DLD1 (cell line): ENCODE results near the gene TMEM40.
"Not testable (repeated sequence)": the region's sequence is repeated elsewhere in the genome, so short reads cannot be mapped to it uniquely, and the experiment has no call there.

Experiments
- in situ Hi-C: cut with HindIII; loops from 2 replicates; pipeline ENCODE4 v1.10.0; 2017; ENCODE audit warnings: low sequenced_read_pairs

Gene TMEM40, protein sequence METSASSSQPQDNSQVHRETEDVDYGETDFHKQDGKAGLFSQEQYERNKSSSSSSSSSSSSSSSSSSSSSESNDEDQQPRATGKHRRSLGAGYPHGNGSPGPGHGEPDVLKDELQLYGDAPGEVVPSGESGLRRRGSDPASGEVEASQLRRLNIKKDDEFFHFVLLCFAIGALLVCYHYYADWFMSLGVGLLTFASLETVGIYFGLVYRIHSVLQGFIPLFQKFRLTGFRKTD

DNA sequence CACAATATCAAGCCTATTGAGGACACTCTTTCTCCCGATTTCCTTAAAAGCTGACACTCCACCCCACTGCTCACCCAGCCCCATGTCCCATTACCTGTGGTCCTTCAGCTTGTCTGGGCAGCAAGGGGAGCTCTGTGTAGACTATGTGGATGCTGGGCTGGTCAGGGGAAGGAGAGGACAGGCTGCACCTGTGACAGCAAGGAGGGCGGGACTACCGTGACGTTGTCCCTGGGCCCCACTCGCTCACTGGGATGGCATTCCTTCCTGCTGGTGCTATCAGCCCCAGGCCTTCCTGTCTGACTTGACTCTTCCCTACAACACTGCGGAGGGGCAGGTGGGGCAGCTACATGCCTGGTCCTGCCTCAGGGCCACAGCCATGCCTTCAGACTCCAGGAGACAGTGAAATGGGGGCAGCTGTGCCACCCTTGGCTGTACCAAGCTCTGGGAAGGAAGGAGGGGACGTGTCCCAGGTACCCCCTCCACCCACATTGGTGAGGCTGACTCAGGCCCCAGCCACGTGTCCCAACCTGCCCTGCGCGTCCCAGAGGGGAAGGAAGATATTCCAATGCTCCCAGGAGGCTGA is at the start of gene TMEM40:
Gene TMEM40, minus strand, starts transcription at position 163 of the 583 bp plus-strand sequence. CDS start 9,427 bp downstream, outside the sequence.
- in situ Hi-C loops = no loop called here

DNA sequence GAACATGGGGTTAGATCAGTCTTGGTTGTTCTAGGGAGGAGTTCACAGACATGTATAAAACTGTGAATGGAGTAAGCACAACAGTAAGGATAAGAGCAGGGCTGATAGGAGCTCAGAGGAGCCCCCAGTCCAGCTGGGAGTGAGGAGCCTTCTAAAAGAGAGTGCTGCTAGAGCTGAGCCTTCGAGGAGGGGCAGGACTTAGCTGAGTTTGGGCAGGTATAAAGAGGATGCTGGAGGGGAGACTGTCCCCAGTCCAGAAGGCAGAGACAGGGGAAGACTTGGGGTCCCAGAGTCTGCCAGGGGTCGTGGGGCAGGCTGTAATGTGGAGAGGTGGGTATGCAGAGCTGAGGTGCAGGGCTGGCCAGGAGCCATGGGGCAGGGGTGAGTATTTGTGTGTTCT is 49.5 kb upstream of the TMEM40 start:
- in situ Hi-C loops = no loop called here

DNA sequence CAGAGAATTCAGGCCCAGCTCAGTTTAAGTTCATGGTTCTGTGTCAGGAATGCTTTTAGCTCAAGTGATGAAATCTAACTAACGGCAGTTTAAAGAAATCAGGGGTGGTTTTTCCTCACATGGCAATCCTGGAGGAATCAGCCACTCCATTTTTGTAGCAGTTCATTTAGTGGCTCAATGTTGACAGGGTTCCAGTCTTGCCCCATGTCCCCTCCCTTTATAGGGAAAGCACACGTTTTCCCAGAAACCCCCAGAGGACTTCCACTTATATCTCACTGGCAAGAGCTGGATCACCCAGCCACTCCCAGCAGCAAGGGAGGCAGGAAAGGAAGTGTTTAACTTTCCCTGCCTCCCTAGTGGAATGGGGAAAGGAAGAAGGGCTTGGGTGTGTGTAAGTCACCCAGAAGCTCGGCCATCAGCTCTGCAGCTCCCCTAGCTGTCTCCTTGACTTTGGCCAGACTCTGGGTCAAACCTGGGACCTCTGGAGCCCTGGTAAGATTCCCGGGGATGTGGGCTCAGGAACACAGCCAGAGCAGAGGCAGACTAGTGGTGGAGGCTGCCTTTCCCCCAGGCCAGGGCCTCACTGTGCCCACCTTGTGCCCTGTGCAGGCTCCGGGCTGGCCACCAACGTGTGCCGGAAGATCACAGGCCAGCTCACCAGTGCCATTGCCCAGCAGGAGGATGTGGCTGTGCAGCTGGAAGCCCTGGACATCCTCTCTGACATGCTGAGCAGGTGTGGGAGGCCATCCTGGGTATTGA is 48.7 kb upstream of the TMEM40 start:
- in situ Hi-C loops = no loop called here

DNA sequence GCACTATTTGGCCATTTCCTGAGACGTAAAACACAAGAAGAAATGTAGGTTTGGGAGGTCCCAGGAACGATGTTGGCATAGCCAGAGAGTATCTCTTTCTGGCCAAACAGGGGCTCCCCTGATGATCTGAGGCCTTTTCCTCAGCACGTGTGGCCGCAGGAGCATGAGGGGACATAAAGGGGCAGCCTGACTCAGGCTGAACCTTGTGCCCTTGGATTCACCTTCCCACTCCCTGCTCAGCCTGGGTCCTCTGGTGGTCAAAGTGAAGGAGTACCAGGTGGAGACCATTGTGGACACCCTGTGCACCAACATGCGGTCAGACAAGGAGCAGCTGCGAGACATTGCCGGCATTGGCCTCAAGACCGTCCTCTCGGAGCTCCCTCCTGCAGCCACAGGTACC is 48.0 kb upstream of the TMEM40 start:
- in situ Hi-C loops = no loop called here

DNA sequence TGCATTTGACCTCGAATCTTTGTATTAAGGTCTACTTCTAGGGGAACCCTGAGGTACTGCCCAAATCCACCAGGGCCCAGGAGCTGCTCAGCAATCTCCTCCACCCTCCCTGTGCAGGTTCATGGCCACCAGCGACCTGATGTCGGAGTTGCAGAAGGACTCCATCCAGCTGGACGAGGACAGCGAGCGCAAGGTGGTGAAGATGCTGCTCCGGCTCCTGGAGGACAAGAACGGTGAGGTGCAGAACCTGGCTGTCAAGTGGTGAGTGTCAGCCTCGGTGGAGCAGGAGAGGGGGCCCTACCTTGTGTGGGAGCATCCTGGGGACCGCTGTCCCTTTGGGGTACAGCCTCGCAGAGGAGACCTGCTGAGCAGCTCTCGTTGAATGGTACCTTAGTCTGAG is 44.3 kb upstream of the TMEM40 start:
- in situ Hi-C loops = no loop called here

DNA sequence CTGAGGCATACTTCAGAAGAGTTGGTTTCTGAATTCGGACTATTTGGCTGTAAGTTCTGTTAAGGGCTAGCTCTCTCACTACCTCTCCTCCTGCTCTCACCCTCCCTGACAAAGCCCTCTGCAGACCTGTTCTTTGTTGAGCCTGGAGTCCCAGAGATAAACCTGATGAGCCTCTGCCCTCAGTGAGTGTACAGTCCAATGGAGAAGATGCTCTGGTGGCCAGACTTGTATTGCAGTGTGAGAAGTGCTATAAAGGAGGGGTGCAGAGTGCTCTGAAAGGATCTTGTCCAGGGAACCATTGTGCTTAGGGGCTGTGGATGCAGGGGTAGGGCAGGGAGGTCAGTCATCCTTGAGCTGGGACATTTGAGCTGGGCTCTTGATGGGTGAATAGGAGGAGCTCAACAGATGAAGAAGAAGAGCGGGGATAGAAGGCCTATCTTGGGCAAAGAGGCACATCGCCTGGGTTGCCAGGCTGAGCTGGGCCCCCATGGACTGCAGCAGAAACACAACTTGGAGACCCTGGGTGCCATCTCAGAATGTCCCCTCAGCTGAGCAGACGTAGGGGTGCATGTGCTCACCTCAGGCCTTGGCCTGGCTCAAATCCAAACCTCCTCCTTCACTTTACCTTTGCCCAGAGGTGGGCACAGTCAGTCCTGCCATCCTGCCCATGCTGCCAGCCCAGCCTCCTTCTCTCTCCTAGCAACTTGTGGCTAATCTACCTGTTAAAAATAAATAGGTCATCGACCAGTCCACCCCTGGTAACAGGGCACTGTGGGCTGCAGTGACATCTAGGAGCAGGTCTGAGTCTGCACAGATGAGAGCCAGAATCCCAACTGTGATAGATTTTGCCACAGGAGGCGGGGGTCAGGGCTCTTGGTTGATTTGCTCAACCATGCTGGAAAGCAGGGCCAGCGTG is 40.7 kb upstream of the TMEM40 start:
- in situ Hi-C loops = no loop called here

DNA sequence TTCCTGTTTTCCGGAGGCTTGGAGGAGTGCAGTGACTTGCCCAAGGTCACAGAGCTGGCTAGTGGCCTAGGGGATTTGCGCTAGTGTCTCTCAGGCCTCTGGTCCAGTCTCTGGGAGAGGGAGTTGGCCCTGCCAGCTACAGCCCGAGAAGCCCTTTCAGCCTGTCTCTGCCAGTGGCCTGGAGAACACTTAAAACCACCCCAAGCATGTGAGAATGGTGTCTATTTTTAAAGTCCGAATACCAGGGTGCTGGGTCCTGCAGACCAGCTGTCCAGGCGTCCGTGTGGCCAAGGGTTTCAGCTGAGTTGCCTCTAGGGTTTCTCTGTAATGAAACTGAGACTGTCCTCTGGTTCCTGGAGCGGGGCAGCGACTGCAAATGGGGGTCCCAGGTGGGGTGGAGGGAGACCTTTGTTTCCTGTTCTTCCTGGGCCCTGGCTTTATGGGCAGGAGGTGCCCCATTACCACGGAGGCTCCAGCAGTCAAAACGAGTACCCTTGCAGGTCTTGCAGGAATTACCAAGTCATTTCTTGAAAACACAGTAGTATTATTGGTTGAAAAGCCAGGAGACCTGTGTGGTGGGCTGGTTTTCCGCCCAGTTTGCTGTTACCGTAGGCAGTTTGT is 39.6 kb upstream of the TMEM40 start:
- in situ Hi-C loops = no loop called here

DNA sequence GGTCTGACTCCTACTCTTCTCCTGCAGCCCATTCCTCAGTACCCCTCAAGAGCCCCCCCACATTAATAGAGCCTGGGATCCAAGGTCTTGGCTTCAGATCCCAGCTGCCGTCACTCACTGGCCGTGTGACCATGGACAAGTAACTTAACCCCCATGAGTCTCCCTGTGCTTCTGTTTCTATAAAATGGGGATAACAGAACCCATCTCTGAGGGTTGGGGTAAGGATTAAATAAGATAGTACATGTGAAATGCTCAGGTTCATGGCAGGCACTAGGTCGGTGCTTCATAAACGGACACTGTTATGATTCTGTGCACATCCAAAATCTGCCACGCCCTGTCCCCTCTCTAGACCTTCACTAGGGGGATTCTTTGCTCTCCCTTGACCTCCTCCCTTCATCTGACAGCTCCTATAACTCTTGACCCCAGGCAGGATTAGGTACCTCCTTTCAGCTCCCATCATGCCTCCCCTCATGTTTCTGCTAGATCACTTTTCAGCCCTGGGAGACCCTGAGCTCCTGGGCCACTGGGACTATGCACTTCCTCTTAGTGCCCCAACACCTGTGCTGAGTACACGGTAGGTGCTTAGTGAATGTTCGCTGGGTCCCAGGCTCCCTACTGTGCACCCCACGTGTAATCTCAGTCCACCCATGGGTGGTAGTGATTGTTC is 39.0 kb upstream of the TMEM40 start:
- in situ Hi-C loops = no loop called here

DNA sequence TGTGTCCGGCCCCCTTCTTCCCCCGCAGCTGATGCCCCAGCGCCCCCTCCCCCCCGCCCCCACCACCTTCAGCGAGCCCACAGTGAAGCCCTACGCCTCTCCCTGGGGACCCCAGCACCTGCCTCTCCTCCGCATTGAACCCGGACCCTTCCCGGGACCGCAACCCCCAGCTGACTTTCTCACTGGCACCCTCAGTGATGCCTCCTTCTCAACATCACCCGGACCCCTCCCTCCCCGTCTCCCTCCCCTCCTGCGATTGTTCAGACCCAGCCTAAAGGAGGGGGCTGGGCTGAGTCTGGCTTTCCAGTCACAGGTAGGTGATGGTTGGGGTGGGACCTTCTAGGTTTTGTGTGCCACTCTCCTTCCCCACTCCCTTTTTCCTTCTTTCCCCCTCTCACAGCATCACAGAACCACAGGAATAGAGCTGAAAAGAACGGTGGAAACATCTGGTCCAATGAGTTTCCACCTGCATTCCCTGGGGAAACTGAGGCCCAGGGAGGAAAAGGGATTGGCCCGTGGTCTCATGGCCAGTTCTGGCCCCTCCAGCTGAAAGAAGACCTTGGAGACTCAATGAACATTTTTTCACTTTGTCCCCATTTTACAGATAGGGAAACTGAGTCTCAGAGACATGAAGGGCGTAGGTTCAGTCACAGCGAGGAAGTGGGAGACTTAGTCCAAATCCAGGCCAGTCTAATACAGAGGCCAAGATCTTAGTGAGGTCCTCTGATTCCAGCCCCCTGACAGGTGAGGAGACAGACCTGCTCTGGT is 38.2 kb upstream of the TMEM40 start:
- in situ Hi-C loops = no loop called here

DNA sequence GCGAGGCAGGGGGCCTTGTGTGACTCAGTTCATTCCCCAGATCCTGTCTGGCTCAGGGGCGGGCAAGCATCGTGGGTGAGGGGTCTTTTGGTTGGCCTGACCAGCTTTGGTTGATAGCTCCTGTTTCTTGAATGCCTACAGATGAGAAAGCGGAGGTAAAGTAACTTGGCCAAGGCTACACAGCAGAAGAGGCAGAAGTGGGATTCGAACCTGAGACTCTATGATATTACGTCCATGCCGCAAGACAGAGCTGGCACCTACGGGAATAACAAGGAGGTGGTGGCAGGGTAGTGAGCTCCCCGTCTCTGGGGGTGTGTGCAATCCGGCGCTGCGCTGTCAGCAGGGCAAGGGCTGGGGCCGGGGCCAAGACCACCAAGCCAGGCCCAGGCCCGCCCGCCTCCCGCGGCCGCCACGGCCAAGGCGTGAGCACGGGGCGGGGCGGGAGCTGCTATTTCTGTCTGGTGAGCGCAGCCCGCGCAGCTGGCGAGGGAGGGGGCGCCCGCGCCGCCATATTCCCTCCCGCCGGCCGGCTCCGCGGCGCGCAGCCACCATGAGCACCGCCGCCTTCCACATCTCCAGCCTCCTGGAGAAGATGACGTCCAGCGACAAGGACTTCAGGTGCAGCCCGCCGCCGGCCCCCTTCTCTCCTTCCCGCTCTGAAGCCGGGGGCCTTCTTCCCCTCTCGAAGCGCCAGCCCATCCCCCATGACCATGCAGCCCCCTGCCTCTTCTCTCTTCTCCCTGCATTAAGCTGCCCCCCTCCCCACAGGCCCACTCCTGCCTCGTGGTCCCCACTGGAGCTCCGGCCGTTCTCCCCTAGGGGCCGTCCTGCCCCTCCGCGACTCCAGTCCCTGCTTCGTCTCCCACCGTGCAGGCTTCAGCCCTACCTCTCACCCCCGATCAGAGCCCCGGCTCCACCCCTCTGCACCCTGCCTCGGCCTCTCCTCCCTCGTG is 37.4 kb upstream of the TMEM40 start, which contains the start of gene CAND2:
Gene CAND2, plus strand, starts transcription at position 510 of the 953 bp plus-strand sequence. Its CDS starts 41 bp downstream, at position 551.
- in situ Hi-C loops = no loop called here

DNA sequence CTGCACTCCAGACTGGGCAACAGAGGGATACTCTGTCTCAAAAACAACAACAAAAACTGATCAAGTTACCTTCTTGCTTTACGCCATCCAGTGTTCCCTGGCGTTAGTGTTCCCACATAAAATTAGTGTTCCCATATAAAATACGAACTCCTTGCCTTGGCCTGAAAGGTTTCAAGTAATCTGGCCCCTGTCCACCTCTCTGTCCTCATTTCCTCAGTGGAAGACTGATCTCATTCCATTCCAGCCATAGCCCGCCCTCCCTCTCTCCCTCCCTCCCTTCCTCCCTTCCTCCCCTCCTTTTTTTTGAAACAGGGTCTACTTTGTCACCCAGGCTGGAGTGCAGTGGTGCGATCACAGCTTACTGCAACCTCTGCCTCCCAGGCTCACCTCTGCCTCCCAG is 34.6 kb upstream of the TMEM40 start:
- in situ Hi-C loops = no loop called here

DNA sequence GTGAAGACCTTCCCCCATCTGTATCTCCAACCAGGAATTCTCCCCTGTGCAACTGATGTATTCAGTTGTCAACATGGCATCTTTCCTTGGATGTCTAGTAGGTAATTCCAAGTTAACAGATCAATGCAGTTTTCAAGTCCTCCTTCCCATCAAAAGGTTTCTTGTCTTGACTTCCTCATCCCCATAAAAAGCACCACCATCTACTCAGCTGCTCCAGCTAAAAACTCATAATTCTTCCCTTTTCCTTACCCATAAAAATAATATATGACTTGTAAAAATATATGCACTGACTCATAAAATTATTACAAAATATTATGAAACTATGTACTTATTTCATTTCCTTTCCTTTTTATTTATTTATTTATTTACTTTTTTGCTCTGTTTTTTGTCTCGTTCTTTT is 32.4 kb upstream of the TMEM40 start:
- in situ Hi-C loops = no loop called here

DNA sequence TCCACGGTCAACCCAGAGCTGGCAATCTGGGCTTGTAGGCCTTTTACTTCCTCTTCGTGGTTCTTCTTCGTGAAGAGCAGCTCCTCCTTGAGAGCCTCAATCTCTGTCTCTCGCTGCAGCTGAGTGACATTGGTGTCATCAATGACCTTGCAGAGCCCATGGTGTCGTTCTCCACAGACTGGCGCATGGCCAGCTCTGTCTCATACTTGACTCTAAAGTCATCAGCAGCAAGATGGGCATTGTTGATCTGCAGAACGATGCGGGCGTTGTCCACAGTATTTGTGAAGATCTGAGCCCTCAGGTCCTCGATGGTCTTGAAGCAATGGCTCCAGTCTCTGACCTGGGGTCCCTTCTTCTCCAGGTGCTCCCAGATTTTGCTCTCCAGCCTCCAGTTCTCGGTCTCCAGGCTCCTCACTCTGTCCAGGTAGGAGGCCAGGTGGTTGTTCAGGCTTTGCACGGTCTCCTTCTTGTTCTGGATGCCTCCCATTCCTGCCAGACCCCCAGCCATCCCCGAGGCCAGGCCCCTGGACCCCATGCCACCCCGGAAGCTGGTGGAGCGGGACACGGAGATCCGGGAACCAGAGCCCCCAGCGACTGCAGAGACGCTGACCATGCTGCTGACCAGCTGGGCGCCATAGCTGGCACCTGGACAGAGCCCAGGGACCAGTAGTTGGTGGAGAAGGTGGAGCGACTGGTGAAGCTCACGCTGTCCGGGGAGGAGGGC is 29.1 kb upstream of the TMEM40 start:
- in situ Hi-C loops = not testable (repeated sequence)

DNA sequence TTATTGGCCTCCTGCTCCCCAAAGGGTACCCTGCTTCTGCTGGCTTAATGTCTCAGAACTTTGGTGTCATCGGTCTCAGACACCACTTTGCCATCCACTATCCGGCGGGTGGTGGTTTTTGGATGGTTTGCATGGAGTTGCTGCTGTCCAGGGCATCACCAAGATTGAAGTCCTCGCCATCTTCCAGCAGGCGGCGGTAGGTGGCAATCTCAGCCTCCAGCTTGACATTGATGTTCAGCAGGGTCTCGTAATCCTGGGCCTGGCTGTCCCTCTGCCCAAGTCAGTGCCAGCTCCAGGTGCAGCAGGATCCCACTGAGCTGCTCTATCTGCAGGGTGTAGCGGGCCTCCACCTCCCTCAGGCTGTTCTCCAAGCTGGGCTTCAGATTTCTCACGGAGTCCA is 28.3 kb upstream of the TMEM40 start:
- in situ Hi-C loops = not testable (repeated sequence)

DNA sequence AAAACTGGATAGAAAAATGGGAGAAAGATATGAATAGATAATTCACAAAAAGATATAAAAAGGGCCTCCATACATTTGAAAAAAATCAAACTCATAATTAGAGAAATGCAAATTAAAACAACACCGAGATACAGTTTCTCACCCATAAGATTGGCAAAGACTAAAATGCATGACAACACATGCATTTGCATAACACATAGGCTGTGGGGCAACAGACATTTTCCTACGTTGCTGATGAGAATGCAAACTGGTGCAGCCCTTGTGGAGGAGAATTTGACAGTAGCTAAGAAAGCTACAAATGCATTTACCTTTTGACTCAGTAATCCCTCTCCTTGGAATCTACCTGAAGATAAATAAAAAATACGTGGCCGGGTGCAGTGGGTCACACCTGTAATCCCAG is 26.0 kb upstream of the TMEM40 start:
- in situ Hi-C loops = no loop called here

DNA sequence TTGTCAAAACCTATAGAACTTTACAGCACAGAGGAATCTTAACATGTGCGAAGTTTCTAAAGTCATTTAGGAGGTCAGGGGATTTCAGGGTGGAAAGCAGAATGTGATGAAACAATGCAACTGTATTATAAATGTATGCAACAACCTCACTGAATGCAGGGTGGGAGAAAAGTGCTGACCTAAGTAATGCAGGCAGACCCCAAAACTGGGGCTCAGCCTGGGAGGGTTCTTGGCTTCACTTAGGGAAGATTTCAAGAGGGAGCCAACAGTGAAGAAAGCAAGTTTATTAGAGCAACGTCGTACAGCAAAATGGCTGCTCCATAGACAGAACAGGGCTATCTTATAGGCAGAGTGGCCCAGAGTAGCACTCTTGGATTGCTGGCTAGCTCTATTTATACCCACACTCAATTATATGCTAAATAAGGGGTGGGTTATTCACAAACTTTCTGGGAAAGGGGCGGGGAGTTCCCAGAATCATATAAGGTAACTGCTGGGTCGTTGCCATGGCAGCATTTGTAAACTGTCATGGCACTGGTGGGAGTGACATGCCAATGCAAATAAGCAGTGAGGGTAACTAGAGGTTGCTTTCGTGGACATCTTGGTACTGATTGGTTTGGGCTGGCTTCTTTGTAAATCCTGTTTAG is 23.2 kb upstream of the TMEM40 start:
- in situ Hi-C loops = no loop called here

DNA sequence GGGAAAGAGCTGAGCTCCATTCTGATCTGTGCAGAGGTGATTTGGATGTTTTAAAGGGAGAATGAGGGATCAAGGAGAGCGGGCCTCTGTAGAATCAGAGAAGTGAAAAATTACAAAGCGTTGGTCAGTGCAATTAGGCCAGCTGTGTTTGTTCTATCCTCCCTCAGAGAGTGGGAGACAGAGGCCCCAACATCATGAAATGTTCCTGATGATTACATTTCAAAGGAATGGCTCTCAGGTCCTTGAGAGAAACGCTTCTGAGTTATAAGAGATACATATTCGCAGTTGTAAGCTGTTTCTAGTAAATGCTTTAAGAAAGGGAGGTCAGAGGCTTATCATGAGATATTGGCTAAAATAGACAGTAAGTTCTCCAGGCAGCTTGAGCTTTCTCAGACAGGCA is 21.7 kb upstream of the TMEM40 start:
- in situ Hi-C loops = no loop called here
